ENCODE results near the gene CCDC116.

DNA sequence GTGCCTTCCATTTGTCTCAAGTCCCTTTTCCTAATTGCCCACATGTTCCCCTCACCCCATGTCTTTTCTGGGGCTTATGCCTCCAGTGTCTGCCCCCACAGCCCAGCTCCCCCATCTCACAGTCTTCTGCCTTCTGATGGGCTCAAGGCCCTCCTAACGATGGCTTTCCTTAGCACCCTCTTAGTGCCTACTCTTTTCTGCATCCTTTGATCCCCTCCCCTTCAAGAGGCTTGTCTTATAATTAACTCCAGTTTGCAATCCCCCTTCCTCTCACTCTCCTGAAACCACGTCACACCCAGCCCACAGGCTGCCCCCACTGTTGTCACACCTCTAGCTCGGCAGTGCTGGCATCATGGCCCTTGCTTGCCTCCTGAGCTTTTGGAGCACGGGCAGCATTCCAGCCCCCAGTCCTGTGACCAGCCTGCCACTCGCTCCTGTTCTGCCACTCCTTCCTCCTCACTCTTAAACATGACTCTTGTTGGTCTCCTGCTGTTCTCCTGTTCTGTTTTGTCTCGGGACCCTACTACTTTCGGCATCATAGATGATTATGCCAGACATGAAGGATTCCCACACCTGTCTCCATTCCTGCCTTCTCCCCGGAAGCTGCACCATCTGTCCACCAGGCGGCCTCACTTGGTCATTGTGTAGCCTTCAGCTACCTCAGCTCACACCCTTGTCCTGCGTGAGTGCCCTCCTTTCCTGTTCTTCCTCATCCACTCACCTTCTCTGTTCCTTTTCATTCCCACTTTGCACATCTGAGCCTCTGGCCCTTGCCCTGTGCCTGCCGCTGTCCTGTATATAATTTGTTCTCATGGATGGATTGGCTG, 38.9 kb upstream of the CCDC116 start:
- TF ChIP-seq, protein P1, sequence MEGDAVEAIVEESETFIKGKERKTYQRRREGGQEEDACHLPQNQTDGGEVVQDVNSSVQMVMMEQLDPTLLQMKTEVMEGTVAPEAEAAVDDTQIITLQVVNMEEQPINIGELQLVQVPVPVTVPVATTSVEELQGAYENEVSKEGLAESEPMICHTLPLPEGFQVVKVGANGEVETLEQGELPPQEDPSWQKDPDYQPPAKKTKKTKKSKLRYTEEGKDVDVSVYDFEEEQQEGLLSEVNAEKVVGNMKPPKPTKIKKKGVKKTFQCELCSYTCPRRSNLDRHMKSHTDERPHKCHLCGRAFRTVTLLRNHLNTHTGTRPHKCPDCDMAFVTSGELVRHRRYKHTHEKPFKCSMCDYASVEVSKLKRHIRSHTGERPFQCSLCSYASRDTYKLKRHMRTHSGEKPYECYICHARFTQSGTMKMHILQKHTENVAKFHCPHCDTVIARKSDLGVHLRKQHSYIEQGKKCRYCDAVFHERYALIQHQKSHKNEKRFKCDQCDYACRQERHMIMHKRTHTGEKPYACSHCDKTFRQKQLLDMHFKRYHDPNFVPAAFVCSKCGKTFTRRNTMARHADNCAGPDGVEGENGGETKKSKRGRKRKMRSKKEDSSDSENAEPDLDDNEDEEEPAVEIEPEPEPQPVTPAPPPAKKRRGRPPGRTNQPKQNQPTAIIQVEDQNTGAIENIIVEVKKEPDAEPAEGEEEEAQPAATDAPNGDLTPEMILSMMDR (IDR thresholded peaks at IDR 0.05) = no peak
- no peak for TF ChIP-seq EP300 (IDR thresholded peaks at IDR 0.05)
- TF ChIP-seq POLR2A (IDR thresholded peaks at IDR 0.05) = no peak
- no peak for TF ChIP-seq POLR2AphosphoS5 (IDR thresholded peaks at IDR 0.05)

Data from upper lobe of left lung (tissue), 4 donors.